IPS-18a (cell line): Measurements from ENCODE around the gene ADAMTS5.

ENCODE experiments used
- H3K27ac ChIP-seq: one replicate; pipeline ENCODE4 v1.5.1; 2013; ENCODE audit warnings: low read length
- H3K27me3 ChIP-seq: one replicate; pipeline ENCODE4 v1.6.1; 2013; ENCODE audit warnings: mild to moderate bottlenecking, low read length; ENCODE audit not compliant: control insufficient read depth, insufficient read depth
- H3K36me3 ChIP-seq: one replicate; pipeline ENCODE4 v1.6.1; 2013; ENCODE audit warnings: low read depth, low read length; ENCODE audit not compliant: control insufficient read depth
- H3K4me1 ChIP-seq: one replicate; pipeline ENCODE4 v1.6.1; 2013; ENCODE audit warnings: low read depth, low read length; ENCODE audit not compliant: control insufficient read depth
- H3K4me3 ChIP-seq: one replicate; pipeline ENCODE4 v1.5.1; 2013; ENCODE audit warnings: low read length
- H3K9ac ChIP-seq: one replicate; pipeline ENCODE4 v1.6.1; 2013; ENCODE audit warnings: mild to moderate bottlenecking, low read length, moderate library complexity
- H3K9me3 ChIP-seq: one replicate; pipeline ENCODE4 v1.6.1; 2013; ENCODE audit warnings: low read depth, low read length; ENCODE audit not compliant: control insufficient read depth

ADAMTS5 gene

GRCh38 chr21:26884436-26884835, 82.5 kb downstream of the ADAMTS5 start:
- Histone ChIP-seq H3K27ac (no peak overlapping the region), H3K9me3 (no peaks in the 10 kb centered on the region), H3K4me1 (no peaks in the 10 kb centered on the region), H3K4me3 (no peak overlapping the region), H3K27me3 (no peaks in the 10 kb centered on the region), H3K36me3 (no peaks in the 10 kb centered on the region), H3K9ac (no peak overlapping the region)

- no peaks in the 10 kb centered on the region for H3K27me3 ChIP-seq
- no peak overlapping the region for H3K4me3 ChIP-seq
Observed at GRCh38 chr21:26883768-26884167, 83.1 kb downstream of the ADAMTS5 start.

GRCh38 chr21:26881504-26882228, 85.2 kb downstream of the ADAMTS5 start:
- H3K27me3 ChIP-seq, result no peaks in the 10 kb centered on the region
- H3K4me1 ChIP-seq, result no peaks in the 10 kb centered on the region
- H3K9ac ChIP-seq, result no peak overlapping the region
- H3K27ac ChIP-seq, result no peak overlapping the region
- H3K4me3 ChIP-seq, result no peak overlapping the region
- no peaks in the 10 kb centered on the region for H3K36me3 ChIP-seq
- H3K9me3 ChIP-seq, result no peaks in the 10 kb centered on the region

More at GRCh38 chr21:26883768-26884167, 83.1 kb downstream of the ADAMTS5 start:
- Histone ChIP-seq H3K9ac (no peak overlapping the region), H3K9me3 (no peaks in the 10 kb centered on the region), H3K36me3 (no peaks in the 10 kb centered on the region), H3K27ac (no peak overlapping the region), H3K4me1 (no peaks in the 10 kb centered on the region)

- H3K9me3 ChIP-seq, result no peaks in the 10 kb centered on the region
- H3K4me1 ChIP-seq, result no peaks in the 10 kb centered on the region
- no peaks in the 10 kb centered on the region for H3K36me3 ChIP-seq
- no peak overlapping the region for H3K9ac ChIP-seq
- no peaks in the 10 kb centered on the region for H3K27me3 ChIP-seq
- no peak overlapping the region for H3K27ac ChIP-seq
- no peak overlapping the region for H3K4me3 ChIP-seq
Observed at GRCh38 chr21:26877018-26877417, 89.9 kb downstream of the ADAMTS5 start.

GRCh38 chr21:26874347-26874746, 92.5 kb downstream of the ADAMTS5 start:
- Histone ChIP-seq H3K27me3 (no peaks in the 10 kb centered on the region), H3K9me3 (no peaks in the 10 kb centered on the region), H3K4me3 (no peak overlapping the region), H3K9ac (no peak overlapping the region), H3K27ac (no peak overlapping the region), H3K4me1 (no peaks in the 10 kb centered on the region), H3K36me3 (no peaks in the 10 kb centered on the region)
